ENCODE data around the gene HELQ. TPM values are rescaled to one million over a fixed set of nuclear protein-coding genes. Genes with fewer than 3 reads are reported as not detected.

The HELQ gene
- polyA plus RNA-seq, 1 donor from 2014 or later = 18.0 TPM

GRCh38 chr4:83473423-83473822 lies 17.8 kb upstream of the HELQ start:
- TF ChIP-seq POLR2AphosphoS5 (IDR thresholded peaks at IDR 0.05) (no peak), EZH2 (IDR thresholded peaks at IDR 0.05; ENCODE audit: borderline replicate concordance, insufficient read depth, low read length, poor library complexity, severe bottlenecking) (no peak), CTCF (IDR thresholded peaks at IDR 0.05; ENCODE audit: poor library complexity, severe bottlenecking) (no peak), MXI1 (conservative IDR thresholded peaks at IDR 0.05; ENCODE audit: poor library complexity, severe bottlenecking) (no peak), TAF1 (IDR thresholded peaks at IDR 0.05; ENCODE audit: low read depth) (no peak), SMC3 (conservative IDR thresholded peaks at IDR 0.05; ENCODE audit: poor library complexity) (no peak), EP300 (conservative IDR thresholded peaks at IDR 0.05; ENCODE audit: poor library complexity, severe bottlenecking) (no peak), REST (IDR thresholded peaks at IDR 0.05; ENCODE audit: borderline replicate concordance) (no peak), RAD21 (conservative IDR thresholded peaks at IDR 0.05) (no peak)
- H3F3A ChIP-seq (ENCODE audit: insufficient read depth, low read length, poor library complexity, severe bottlenecking) = no peaks in the 10 kb centered on the region
- H3K4me3 ChIP-seq (ENCODE audit: low read length) = no peak overlapping the region
- no peak overlapping the region for H3K4me2 ChIP-seq (ENCODE audit: low read length)
- no peaks in the 10 kb centered on the region for H3K27me3 ChIP-seq (ENCODE audit: insufficient read depth, low read depth, low read length)
- no peak overlapping the region for H2AFZ ChIP-seq (ENCODE audit: low read depth, low read length)
- H3K27ac ChIP-seq (ENCODE audit: low read length) = no peak overlapping the region
- H3K9me3 ChIP-seq (ENCODE audit: low read length) = no peaks in the 10 kb centered on the region
- no peak overlapping the region for H3K9ac ChIP-seq (ENCODE audit: low read length)
- H4K20me1 ChIP-seq (ENCODE audit: insufficient read depth) = no peaks in the 10 kb centered on the region
- H3K79me2 ChIP-seq (replicated peaks; ENCODE audit: insufficient read depth, low read length) = no peaks in the 10 kb centered on the region
- no peaks in the 10 kb centered on the region for H3K36me3 ChIP-seq (ENCODE audit: insufficient read depth, low read length)
- H3K9me2 ChIP-seq (ENCODE audit: insufficient read depth, low read length) = no peaks in the 10 kb centered on the region

GRCh38 chr4:83456184-83456501 lies 520 bp upstream of the HELQ start:
- no peaks in the 10 kb centered on the region for H3K9me3 ChIP-seq (ENCODE audit: low read length)
- H3K79me2 ChIP-seq (replicated peaks; ENCODE audit: insufficient read depth, low read length) = peaks cover 25% of the 10 kb centered on the region
- peak overlapping the region; percentile 81 for H3K4me2 ChIP-seq (ENCODE audit: low read length)
- peak overlapping the region; percentile 75 for H3K27ac ChIP-seq (ENCODE audit: low read length)
- H3K27me3 ChIP-seq (ENCODE audit: insufficient read depth, low read depth, low read length) = no peaks in the 10 kb centered on the region
- no peaks in the 10 kb centered on the region for H3F3A ChIP-seq (ENCODE audit: insufficient read depth, low read length, poor library complexity, severe bottlenecking)
- no peaks in the 10 kb centered on the region for H3K36me3 ChIP-seq (ENCODE audit: insufficient read depth, low read length)
- no peaks in the 10 kb centered on the region for H4K20me1 ChIP-seq (ENCODE audit: insufficient read depth)
- TF ChIP-seq EP300 (conservative IDR thresholded peaks at IDR 0.05; ENCODE audit: poor library complexity, severe bottlenecking) (no peak), MXI1 (conservative IDR thresholded peaks at IDR 0.05; ENCODE audit: poor library complexity, severe bottlenecking) (peak; percentile 8), CTCF (IDR thresholded peaks at IDR 0.05; ENCODE audit: poor library complexity, severe bottlenecking) (no peak), RAD21 (conservative IDR thresholded peaks at IDR 0.05) (no peak)
- peak overlapping the region; percentile 77 for H3K9ac ChIP-seq (ENCODE audit: low read length)
- H3K9me2 ChIP-seq (ENCODE audit: insufficient read depth, low read length) = no peaks in the 10 kb centered on the region
- H2AFZ ChIP-seq (ENCODE audit: low read depth, low read length) = peak overlapping the region; percentile 57
- H3K4me3 ChIP-seq (ENCODE audit: low read length) = peak overlapping the region; percentile 89
